ENCODE measurements around the gene ANKRD39. TPM values are rescaled to one million over a fixed set of nuclear protein-coding genes. Genes with fewer than 3 reads are reported as not detected.

Gene ANKRD39
- total RNA-seq, 1 experiment from 2014 or later = 25.3 TPM

DNA sequence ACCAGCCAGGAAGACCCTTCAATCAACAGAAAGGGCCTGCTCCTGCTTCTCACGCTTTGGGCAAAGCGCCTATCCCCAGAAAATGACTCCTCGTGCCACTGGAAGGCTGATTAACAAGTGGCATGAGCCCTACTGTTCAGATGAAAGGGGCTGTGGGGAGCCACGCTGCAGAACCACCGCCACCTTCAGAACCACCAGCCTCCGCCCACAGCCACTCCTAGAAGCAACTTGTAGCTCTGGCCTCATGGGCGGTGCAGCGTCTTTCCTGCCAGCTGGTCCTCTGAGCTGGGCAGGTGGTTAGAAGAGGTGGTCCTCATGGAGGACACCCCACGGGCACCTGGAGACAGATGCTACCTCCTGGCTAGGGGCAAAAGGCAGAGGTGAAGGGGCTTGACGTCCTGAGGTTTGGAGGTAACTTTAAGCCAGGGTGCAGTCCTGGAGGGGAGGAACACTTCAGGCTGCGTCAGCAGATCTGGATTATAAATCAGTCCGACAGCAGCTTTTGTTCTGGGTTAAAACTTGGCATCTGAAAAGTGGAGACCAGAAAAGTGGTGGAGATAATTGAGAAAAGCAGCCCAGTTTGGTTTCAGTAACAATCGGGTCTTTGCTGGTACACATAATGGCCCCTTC is 12.9 kb upstream of the ANKRD39 start:
- Histone ChIP-seq H3K27me3 (replicated peaks; ENCODE audit: insufficient read depth, low read depth, low read length, poor library complexity) (no peaks in the 10 kb centered on the region), H3K9me3 (ENCODE audit: low read depth, low read length, poor library complexity, severe bottlenecking) (no peaks in the 10 kb centered on the region), H3K4me3 (ENCODE audit: low read depth, low read length, poor library complexity, severe bottlenecking) (peak overlapping the region; percentile 97), H3K27ac (ENCODE audit: low read depth, low read length, poor library complexity, severe bottlenecking) (peak overlapping the region; percentile 99), H3K4me1 (ENCODE audit: insufficient read depth, low read length, poor library complexity, severe bottlenecking) (peaks cover 27% of the 10 kb centered on the region), H3K36me3 (ENCODE audit: insufficient read depth, low read length, poor library complexity, severe bottlenecking) (peaks cover 14% of the 10 kb centered on the region)
- peak; percentile 66 for DNase-seq (ENCODE audit: low spot score)
- TF ChIP-seq, protein P1, sequence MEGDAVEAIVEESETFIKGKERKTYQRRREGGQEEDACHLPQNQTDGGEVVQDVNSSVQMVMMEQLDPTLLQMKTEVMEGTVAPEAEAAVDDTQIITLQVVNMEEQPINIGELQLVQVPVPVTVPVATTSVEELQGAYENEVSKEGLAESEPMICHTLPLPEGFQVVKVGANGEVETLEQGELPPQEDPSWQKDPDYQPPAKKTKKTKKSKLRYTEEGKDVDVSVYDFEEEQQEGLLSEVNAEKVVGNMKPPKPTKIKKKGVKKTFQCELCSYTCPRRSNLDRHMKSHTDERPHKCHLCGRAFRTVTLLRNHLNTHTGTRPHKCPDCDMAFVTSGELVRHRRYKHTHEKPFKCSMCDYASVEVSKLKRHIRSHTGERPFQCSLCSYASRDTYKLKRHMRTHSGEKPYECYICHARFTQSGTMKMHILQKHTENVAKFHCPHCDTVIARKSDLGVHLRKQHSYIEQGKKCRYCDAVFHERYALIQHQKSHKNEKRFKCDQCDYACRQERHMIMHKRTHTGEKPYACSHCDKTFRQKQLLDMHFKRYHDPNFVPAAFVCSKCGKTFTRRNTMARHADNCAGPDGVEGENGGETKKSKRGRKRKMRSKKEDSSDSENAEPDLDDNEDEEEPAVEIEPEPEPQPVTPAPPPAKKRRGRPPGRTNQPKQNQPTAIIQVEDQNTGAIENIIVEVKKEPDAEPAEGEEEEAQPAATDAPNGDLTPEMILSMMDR (conservative IDR thresholded peaks at IDR 0.05; ENCODE audit: low read depth, low read length) = no peak
- TF ChIP-seq EZH2 (IDR thresholded peaks at IDR 0.05; ENCODE audit: borderline replicate concordance, low read depth, low read length, poor library complexity, severe bottlenecking) = no peak
- BruUV-seq (replicated peaks) = no TSS peak
- intact Hi-C loops (cut with micrococcal nuclease; ENCODE audit: unreplicated experiment) = no loop called here
- ChIA-PET CTCF (no interaction called here), POLR2A (ENCODE audit: low non-redundant PET) (no interaction called here)

DNA sequence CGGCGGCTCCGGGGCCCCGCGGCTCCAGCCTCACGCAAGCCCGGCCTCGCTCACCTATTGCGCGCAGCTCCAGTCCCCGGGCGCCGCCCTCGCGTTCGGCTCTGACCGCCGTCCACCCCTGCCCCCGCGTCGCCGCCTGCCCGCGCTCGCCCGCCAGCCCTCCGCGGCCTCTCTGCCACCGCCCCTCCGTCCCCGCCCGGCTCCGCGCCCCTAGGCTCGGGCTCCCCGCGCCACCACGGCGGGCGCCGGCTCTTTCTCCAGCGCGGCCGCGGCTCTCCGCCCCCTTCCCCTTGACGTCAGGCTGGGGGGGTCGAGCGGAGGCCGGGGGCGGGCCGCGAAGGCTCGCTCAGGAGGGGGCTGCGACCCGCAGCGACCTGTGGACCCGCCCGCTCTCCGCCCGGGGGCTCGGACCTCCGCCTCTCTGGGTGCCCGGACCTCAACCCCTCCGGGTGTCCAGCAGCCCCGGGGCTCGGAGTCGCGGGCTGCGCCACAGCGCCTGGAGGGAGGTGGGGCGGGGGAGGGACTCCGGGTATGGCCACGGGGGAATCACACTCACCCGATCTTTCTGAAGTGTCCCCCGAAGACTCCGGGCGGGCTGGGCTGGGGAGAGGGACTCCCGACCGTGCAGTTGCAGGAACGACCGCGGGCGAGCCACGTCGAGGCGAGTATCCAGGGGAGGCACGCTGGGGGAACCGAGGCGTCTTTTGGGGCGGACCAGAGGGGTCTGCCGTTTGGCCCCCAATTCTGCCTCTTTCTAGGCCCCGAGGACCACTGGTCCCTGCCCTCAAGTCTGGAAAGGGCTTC is 12.2 kb upstream of the ANKRD39 start, which contains the start of gene SEMA4C:
Gene SEMA4C, minus strand, starts transcription at position 259 of the 804 bp plus-strand sequence. CDS start 2,194 bp downstream, outside the sequence.
- ChIA-PET CTCF (no interaction called here), POLR2A (ENCODE audit: low non-redundant PET) (no interaction called here)
- H3K27ac ChIP-seq (ENCODE audit: low read depth, low read length, poor library complexity, severe bottlenecking) = peak within 1 kb of the TSS; percentile 99
- BruUV-seq (replicated peaks) = no TSS peak
- intact Hi-C loops (cut with micrococcal nuclease; ENCODE audit: unreplicated experiment) = no loop called here
- peak within 1 kb of the TSS; percentile 97 for H3K4me3 ChIP-seq (ENCODE audit: low read depth, low read length, poor library complexity, severe bottlenecking)
- H3K4me1 ChIP-seq (ENCODE audit: insufficient read depth, low read length, poor library complexity, severe bottlenecking) = peaks cover 20% of the 10 kb centered on the region
- H3K36me3 ChIP-seq (ENCODE audit: insufficient read depth, low read length, poor library complexity, severe bottlenecking) = peaks cover 21% of the 10 kb centered on the region
- no peak for TF ChIP-seq EZH2 (IDR thresholded peaks at IDR 0.05; ENCODE audit: borderline replicate concordance, low read depth, low read length, poor library complexity, severe bottlenecking)
- TF ChIP-seq, protein P1 (conservative IDR thresholded peaks at IDR 0.05; ENCODE audit: low read depth, low read length) = no peak
- no peaks in the 10 kb centered on the region for H3K27me3 ChIP-seq (replicated peaks; ENCODE audit: insufficient read depth, low read depth, low read length, poor library complexity)
- no peaks in the 10 kb centered on the region for H3K9me3 ChIP-seq (ENCODE audit: low read depth, low read length, poor library complexity, severe bottlenecking)
- DNase-seq (ENCODE audit: low spot score) = no peak

DNA sequence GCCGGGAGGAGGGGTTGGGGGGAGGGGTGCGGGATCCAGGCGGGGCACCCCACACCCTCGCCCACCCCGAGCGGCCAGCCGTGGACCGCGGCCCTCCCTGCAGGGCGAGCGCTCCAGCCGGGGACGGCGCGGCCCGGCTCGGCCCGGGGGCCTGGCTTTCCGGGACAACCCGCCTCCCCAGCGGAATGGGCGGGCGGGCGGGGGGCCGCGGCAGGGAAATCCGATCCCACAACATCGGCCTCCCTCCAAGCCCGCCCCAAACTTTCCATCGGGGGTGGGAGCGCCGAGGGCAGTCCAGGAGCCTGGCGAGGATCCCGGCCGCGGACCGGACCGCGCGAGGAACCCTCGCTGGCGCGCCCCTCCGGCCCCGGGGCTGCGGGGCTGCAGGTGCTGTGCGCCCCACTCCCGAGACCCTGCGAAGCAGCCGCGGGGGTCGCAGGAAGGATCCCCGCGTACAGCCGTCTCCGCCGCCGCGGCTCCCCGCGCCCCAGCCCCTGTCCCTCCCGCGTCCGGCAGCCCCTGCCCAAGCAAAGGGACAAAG is 11.5 kb upstream of the ANKRD39 start:
- CTCF ChIA-PET = interaction anchor here (0.7 to 1.5 kb wide), 2 partner anchors 12 to 31 kb away, joined by 4 to 24 read pairs; partner anchors contain the start of gene ANKRD39
- TF ChIP-seq, protein P1 (conservative IDR thresholded peaks at IDR 0.05; ENCODE audit: low read depth, low read length) = 0 out of 2 replicates have a peak, but pooled peaks have one; percentile 25
- no peak for TF ChIP-seq EZH2 (IDR thresholded peaks at IDR 0.05; ENCODE audit: borderline replicate concordance, low read depth, low read length, poor library complexity, severe bottlenecking)
- Histone ChIP-seq H3K27ac (ENCODE audit: low read depth, low read length, poor library complexity, severe bottlenecking) (peak overlapping the region; percentile 99), H3K27me3 (replicated peaks; ENCODE audit: insufficient read depth, low read depth, low read length, poor library complexity) (no peaks in the 10 kb centered on the region), H3K36me3 (ENCODE audit: insufficient read depth, low read length, poor library complexity, severe bottlenecking) (peaks cover 28% of the 10 kb centered on the region), H3K9me3 (ENCODE audit: low read depth, low read length, poor library complexity, severe bottlenecking) (no peaks in the 10 kb centered on the region), H3K4me1 (ENCODE audit: insufficient read depth, low read length, poor library complexity, severe bottlenecking) (peaks cover 19% of the 10 kb centered on the region), H3K4me3 (ENCODE audit: low read depth, low read length, poor library complexity, severe bottlenecking) (peak overlapping the region; percentile 97)
- DNase-seq (ENCODE audit: low spot score) = peak; percentile 58
- POLR2A ChIA-PET (ENCODE audit: low non-redundant PET) = interaction anchor here (0.6 kb wide), 1 partner anchor 41 kb away, joined by 3 read pairs; no protein-coding TSS in a partner anchor
- intact Hi-C loops (cut with micrococcal nuclease; ENCODE audit: unreplicated experiment) = no loop called here
- no TSS peak for BruUV-seq (replicated peaks)

Measured in A673 (cell line).